GM13976 (cell line): ENCODE results near the gene RGS7.

Experiments
- DNase-seq: peaks from one replicate; pipeline ENCODE4 v3.0.0; 2012; ENCODE audit warnings: low spot score
- CTCF ChIP-seq: IDR thresholded peaks from 2 replicates; pipeline ENCODE4 v1.5.1; 2012; ENCODE audit warnings: borderline replicate concordance, mild to moderate bottlenecking; ENCODE audit not compliant: insufficient read depth; ENCODE audit errors: extremely low read depth, missing control alignments, control extremely low read depth
- in situ Hi-C: fragments of 300-500 bp; cut with MboI; formaldehyde crosslinking; loops from one replicate; pipeline ENCODE4 v1.12.0; 2022; ENCODE audit warnings: low sequenced_read_pairs, mixed read lengths, inconsistent platforms; ENCODE audit not compliant: unreplicated experiment

RGS7 gene

GRCh38 chr1:240816472-240816871 lies 540.5 kb downstream of the RGS7 start:
- DNase-seq: no peak
- in situ Hi-C loops: no loop called here
- TF ChIP-seq CTCF: no peak

- in situ Hi-C loops: no loop called here
- no peak for DNase-seq
- TF ChIP-seq CTCF: no peak
These were observed 543.3 kb downstream of the RGS7 start for GRCh38 chr1:240813720-240814119.

- in situ Hi-C loops: no loop called here
- DNase-seq: no peak
These were observed 545.7 kb downstream of the RGS7 start for GRCh38 chr1:240811256-240811655.

GRCh38 chr1:240808381-240808780 lies 548.6 kb downstream of the RGS7 start:
- DNase-seq: no peak
- in situ Hi-C loops: no loop called here

More at GRCh38 chr1:240811256-240811655, 545.7 kb downstream of the RGS7 start:
- no peak for TF ChIP-seq CTCF

GRCh38 chr1:240806200-240806745 lies 550.7 kb downstream of the RGS7 start:
- no peak for DNase-seq
- in situ Hi-C loops: no loop called here
- no peak for TF ChIP-seq CTCF

More at GRCh38 chr1:240808381-240808780, 548.6 kb downstream of the RGS7 start:
- no peak for TF ChIP-seq CTCF

- no peak for DNase-seq
- no peak for TF ChIP-seq CTCF
- in situ Hi-C loops: no loop called here
These were observed 552.5 kb downstream of the RGS7 start for GRCh38 chr1:240804475-240804874.
